Thoracic aorta (tissue), 2 donors: ENCODE results near the gene COLEC12. TPM values are rescaled to one million over a fixed set of nuclear protein-coding genes. Genes with fewer than 3 reads are reported as not detected.
"Not testable (repeated sequence)": the region's sequence is repeated elsewhere in the genome, so short reads cannot be mapped to it uniquely, and the experiment has no call there.

Experiments used
- ATAC-seq: fragments of 150-250 bp; one replicate; pipeline ENCODE4 v1.8.0; 2017; ENCODE audit warnings: low read depth; ENCODE audit not compliant: insufficient number of reproducible peaks, low FRiP score
- DNase-seq: peaks from one replicate; pipeline ENCODE4 v3.0.0-alpha.2; 2020; ENCODE audit warnings: low spot score
- H3K27ac ChIP-seq, 2 donors: fragments of 200-600 bp; sonication (generic); 1 replicate in 1 of 2; 2 replicates in 1 of 2; pipeline ENCODE4 v1.5.1; 2016; ENCODE audit warnings: mild to moderate bottlenecking in 2 of 2, moderate library complexity in 2 of 2
- H3K27me3 ChIP-seq: fragments of 200-600 bp; sonication (generic); replicated peaks from 2 replicates; pipeline ENCODE4 v1.6.0; 2016; ENCODE audit warnings: mild to moderate bottlenecking; ENCODE audit not compliant: insufficient read depth
- H3K36me3 ChIP-seq: fragments of 200-600 bp; sonication (generic); one replicate; pipeline ENCODE4 v1.5.1; 2016
- H3K4me1 ChIP-seq, 2 donors: fragments of 200-600 bp; sonication (generic); 1 replicate in 1 of 2; 2 replicates in 1 of 2; pipeline versions ENCODE4 v1.5.1 to v1.6.0; 2016; ENCODE audit warnings: low read depth in 2 of 2, mild to moderate bottlenecking in 1 of 2; ENCODE audit not compliant: control insufficient read depth in 1 of 2
- H3K4me3 ChIP-seq: fragments of 200-600 bp; sonication (generic); 2 replicates; pipeline ENCODE4 v1.5.1; 2016; ENCODE audit warnings: mild to moderate bottlenecking
- H3K9me3 ChIP-seq: fragments of 200-600 bp; sonication (generic); 2 replicates; pipeline ENCODE4 v1.5.1; 2016
- total RNA-seq, 2 donors: library from RNA; depleted of rRNA; stranded (reverse); fragments of >200 nt; gene quantifications; one replicate each; pipeline versions ENCODE4 v1.1.0 to v1.2.3, GENCODE V29; 2016
- TF ChIP-seq, protein P1 (sequence below): fragments of 200-600 bp; sonication (generic); IDR thresholded peaks from one replicate; pipeline ENCODE4 v1.5.1; 2019; ENCODE audit warnings: antibody characterized with exemption

Gene COLEC12
- total RNA-seq, 2 donors from 2014 or later: 19.3 to 21.3 TPM

- DNase-seq: no peak
- no peak overlapping the region for H3K4me3 ChIP-seq
- ATAC-seq: no peak
- H3K27ac ChIP-seq: no peak overlapping the region
- TF ChIP-seq, protein P1, sequence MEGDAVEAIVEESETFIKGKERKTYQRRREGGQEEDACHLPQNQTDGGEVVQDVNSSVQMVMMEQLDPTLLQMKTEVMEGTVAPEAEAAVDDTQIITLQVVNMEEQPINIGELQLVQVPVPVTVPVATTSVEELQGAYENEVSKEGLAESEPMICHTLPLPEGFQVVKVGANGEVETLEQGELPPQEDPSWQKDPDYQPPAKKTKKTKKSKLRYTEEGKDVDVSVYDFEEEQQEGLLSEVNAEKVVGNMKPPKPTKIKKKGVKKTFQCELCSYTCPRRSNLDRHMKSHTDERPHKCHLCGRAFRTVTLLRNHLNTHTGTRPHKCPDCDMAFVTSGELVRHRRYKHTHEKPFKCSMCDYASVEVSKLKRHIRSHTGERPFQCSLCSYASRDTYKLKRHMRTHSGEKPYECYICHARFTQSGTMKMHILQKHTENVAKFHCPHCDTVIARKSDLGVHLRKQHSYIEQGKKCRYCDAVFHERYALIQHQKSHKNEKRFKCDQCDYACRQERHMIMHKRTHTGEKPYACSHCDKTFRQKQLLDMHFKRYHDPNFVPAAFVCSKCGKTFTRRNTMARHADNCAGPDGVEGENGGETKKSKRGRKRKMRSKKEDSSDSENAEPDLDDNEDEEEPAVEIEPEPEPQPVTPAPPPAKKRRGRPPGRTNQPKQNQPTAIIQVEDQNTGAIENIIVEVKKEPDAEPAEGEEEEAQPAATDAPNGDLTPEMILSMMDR: no peak
- peaks cover 0 to 5% of the 10 kb centered on the region in 2 donors for H3K4me1 ChIP-seq
- H3K27me3 ChIP-seq: no peaks in the 10 kb centered on the region
- H3K36me3 ChIP-seq: no peaks in the 10 kb centered on the region
- H3K9me3 ChIP-seq: peaks cover 5% of the 10 kb centered on the region
These were observed 92.1 kb downstream of the COLEC12 start for GRCh38 chr18:408367-408766.

- no peak for DNase-seq
- H3K4me3 ChIP-seq: no peak overlapping the region
- H3K9me3 ChIP-seq: peaks cover 5% of the 10 kb centered on the region
- no peaks in the 10 kb centered on the region for H3K36me3 ChIP-seq
- no peak for ATAC-seq
- H3K4me1 ChIP-seq: peaks cover 0 to 5% of the 10 kb centered on the region in 2 donors
- TF ChIP-seq, protein P1: no peak
- H3K27me3 ChIP-seq: no peaks in the 10 kb centered on the region
- no peak overlapping the region for H3K27ac ChIP-seq
These were observed 92.8 kb downstream of the COLEC12 start for GRCh38 chr18:407626-408224.

DNA sequence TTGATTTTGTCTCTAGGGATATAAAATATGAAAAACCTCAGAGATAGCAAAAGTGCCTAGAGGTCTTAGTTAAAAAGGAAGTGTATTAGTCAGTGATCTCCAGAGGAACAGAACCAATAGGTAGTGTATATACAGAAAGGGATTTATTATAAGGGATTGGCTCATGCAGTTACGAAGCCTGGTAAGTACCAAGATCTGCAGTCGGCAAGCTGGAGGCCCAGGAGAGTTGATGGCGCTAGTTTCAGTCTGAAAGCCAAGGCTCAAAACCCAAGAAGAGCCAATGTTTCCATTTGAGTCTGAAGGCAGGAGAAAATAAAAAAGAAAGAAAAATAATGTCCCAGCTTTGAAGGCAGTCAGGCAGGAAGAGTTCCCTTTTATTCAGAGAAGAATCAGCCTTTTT, 93.3 kb downstream of the COLEC12 start:
- no peak overlapping the region for H3K27ac ChIP-seq
- peaks cover 5% of the 10 kb centered on the region for H3K9me3 ChIP-seq
- H3K36me3 ChIP-seq: no peaks in the 10 kb centered on the region
- no peak for ATAC-seq
- H3K4me1 ChIP-seq: peaks cover 0 to 5% of the 10 kb centered on the region in 2 donors
- TF ChIP-seq, protein P1: no peak
- DNase-seq: no peak
- no peaks in the 10 kb centered on the region for H3K27me3 ChIP-seq
- no peak overlapping the region for H3K4me3 ChIP-seq

GRCh38 chr18:406677-407076, 93.8 kb downstream of the COLEC12 start:
- H3K4me1 ChIP-seq: peaks cover 0 to 5% of the 10 kb centered on the region in 2 donors
- H3K36me3 ChIP-seq: no peaks in the 10 kb centered on the region
- H3K9me3 ChIP-seq: peaks cover 5% of the 10 kb centered on the region
- ATAC-seq (no peak), DNase-seq (no peak)
- no peak overlapping the region for H3K27ac ChIP-seq
- TF ChIP-seq, protein P1: no peak
- H3K4me3 ChIP-seq: no peak overlapping the region
- no peaks in the 10 kb centered on the region for H3K27me3 ChIP-seq

GRCh38 chr18:405006-405405, 95.5 kb downstream of the COLEC12 start:
- H3K36me3 ChIP-seq, ATAC-seq, H3K27me3 ChIP-seq, H3K9me3 ChIP-seq, H3K27ac ChIP-seq, H3K4me3 ChIP-seq, DNase-seq: not testable (repeated sequence)
- H3K4me1 ChIP-seq: peaks cover 0 to 11% of the 10 kb centered on the region in 2 donors
